ENCODE measurements around the gene MICU2.

The MICU2 gene

DNA sequence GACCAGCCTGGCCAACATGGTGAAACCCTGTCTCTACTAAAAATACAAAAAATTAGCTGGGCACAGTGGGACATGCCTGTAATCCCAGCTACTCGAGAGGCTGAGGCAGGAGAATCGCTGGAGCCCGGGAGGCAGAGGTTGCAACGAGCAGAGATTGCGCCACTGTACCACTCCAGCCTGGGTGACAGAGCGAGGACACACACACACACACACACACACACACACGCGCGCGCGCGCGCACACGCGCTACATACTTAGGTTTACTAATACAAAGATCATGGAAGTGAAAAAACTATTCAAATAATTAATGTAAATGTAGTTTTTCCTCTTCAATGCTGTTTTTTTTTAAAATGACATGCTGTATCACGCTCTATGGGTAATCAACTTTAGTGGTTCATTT is 86.4 kb downstream of the MICU2 start:
- Histone ChIP-seq H2AFZ (ENCODE audit: low read length) (no peak overlapping the region), H3K27ac (ENCODE audit: low read depth, low read length, poor library complexity, severe bottlenecking) (no peak overlapping the region), H4K20me1 (ENCODE audit: insufficient read depth, low read length) (no peaks in the 10 kb centered on the region), H3K4me1 (ENCODE audit: insufficient read depth, low read length, severe bottlenecking) (no peaks in the 10 kb centered on the region), H3K79me2 (ENCODE audit: insufficient read depth, low read length) (no peaks in the 10 kb centered on the region), H3F3A (ENCODE audit: insufficient read depth, low read length) (no peaks in the 10 kb centered on the region), H3K4me2 (ENCODE audit: low read length) (no peak overlapping the region), H3K9me2 (ENCODE audit: low read depth, low read length) (no peaks in the 10 kb centered on the region), H3K4me3 (ENCODE audit: low read depth, low read length, poor library complexity, severe bottlenecking) (no peak overlapping the region), H3K9me3 (ENCODE audit: low read length) (no peaks in the 10 kb centered on the region), H3K27me3 (ENCODE audit: insufficient read depth, low read length) (no peaks in the 10 kb centered on the region), H3K9ac (ENCODE audit: low read length) (no peak overlapping the region), H3K36me3 (ENCODE audit: insufficient read depth, low read length) (peaks cover 28% of the 10 kb centered on the region)
- TF ChIP-seq, protein P1, sequence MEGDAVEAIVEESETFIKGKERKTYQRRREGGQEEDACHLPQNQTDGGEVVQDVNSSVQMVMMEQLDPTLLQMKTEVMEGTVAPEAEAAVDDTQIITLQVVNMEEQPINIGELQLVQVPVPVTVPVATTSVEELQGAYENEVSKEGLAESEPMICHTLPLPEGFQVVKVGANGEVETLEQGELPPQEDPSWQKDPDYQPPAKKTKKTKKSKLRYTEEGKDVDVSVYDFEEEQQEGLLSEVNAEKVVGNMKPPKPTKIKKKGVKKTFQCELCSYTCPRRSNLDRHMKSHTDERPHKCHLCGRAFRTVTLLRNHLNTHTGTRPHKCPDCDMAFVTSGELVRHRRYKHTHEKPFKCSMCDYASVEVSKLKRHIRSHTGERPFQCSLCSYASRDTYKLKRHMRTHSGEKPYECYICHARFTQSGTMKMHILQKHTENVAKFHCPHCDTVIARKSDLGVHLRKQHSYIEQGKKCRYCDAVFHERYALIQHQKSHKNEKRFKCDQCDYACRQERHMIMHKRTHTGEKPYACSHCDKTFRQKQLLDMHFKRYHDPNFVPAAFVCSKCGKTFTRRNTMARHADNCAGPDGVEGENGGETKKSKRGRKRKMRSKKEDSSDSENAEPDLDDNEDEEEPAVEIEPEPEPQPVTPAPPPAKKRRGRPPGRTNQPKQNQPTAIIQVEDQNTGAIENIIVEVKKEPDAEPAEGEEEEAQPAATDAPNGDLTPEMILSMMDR (IDR thresholded peaks at IDR 0.05; ENCODE audit: low read length): no peak
- no peak for TF ChIP-seq EZH2 (IDR thresholded peaks at IDR 0.05; ENCODE audit: borderline replicate concordance, low read length)

DNA sequence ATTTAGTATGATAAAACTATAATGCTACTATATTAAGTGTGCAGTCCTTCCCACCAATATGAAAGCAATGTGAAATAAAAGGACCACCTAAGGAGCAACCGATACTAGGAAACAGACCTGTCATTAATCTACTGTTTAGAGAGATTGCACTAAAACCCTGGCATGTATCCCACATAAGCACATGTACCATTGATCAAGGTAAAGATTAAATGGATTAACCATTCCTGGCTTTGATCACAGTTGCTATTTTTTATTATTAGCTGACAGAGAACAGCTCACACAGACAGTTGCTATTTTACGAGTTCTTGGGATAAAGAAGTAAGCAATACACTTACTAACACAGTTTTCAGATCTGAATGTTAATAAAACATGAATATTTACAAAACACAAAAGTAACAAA is 87.2 kb downstream of the MICU2 start:
- H3K9ac ChIP-seq (ENCODE audit: low read length): no peak overlapping the region
- H3K79me2 ChIP-seq (ENCODE audit: insufficient read depth, low read length): no peaks in the 10 kb centered on the region
- H3K4me2 ChIP-seq (ENCODE audit: low read length): no peak overlapping the region
- no peaks in the 10 kb centered on the region for H4K20me1 ChIP-seq (ENCODE audit: insufficient read depth, low read length)
- no peaks in the 10 kb centered on the region for H3K9me3 ChIP-seq (ENCODE audit: low read length)
- no peak overlapping the region for H2AFZ ChIP-seq (ENCODE audit: low read length)
- peaks cover 28% of the 10 kb centered on the region for H3K36me3 ChIP-seq (ENCODE audit: insufficient read depth, low read length)
- TF ChIP-seq, protein P1 (IDR thresholded peaks at IDR 0.05; ENCODE audit: low read length): no peak
- no peak for TF ChIP-seq EZH2 (IDR thresholded peaks at IDR 0.05; ENCODE audit: borderline replicate concordance, low read length)
- H3F3A ChIP-seq (ENCODE audit: insufficient read depth, low read length): no peaks in the 10 kb centered on the region
- H3K4me3 ChIP-seq (ENCODE audit: low read depth, low read length, poor library complexity, severe bottlenecking): no peak overlapping the region
- H3K9me2 ChIP-seq (ENCODE audit: low read depth, low read length): no peaks in the 10 kb centered on the region
- H3K4me1 ChIP-seq (ENCODE audit: insufficient read depth, low read length, severe bottlenecking): no peaks in the 10 kb centered on the region
- no peak overlapping the region for H3K27ac ChIP-seq (ENCODE audit: low read depth, low read length, poor library complexity, severe bottlenecking)
- H3K27me3 ChIP-seq (ENCODE audit: insufficient read depth, low read length): no peaks in the 10 kb centered on the region

- Histone ChIP-seq H3K4me2 (ENCODE audit: low read length) (no peak overlapping the region), H2AFZ (ENCODE audit: low read length) (no peak overlapping the region), H3K9me3 (ENCODE audit: low read length) (no peaks in the 10 kb centered on the region), H3K27ac (ENCODE audit: low read depth, low read length, poor library complexity, severe bottlenecking) (no peak overlapping the region), H3F3A (ENCODE audit: insufficient read depth, low read length) (no peaks in the 10 kb centered on the region), H3K4me3 (ENCODE audit: low read depth, low read length, poor library complexity, severe bottlenecking) (no peak overlapping the region), H3K36me3 (ENCODE audit: insufficient read depth, low read length) (peaks cover 23% of the 10 kb centered on the region), H3K79me2 (ENCODE audit: insufficient read depth, low read length) (no peaks in the 10 kb centered on the region), H3K9ac (ENCODE audit: low read length) (no peak overlapping the region), H3K9me2 (ENCODE audit: low read depth, low read length) (no peaks in the 10 kb centered on the region), H3K4me1 (ENCODE audit: insufficient read depth, low read length, severe bottlenecking) (no peaks in the 10 kb centered on the region), H4K20me1 (ENCODE audit: insufficient read depth, low read length) (no peaks in the 10 kb centered on the region), H3K27me3 (ENCODE audit: insufficient read depth, low read length) (no peaks in the 10 kb centered on the region)
- TF ChIP-seq, protein P1 (IDR thresholded peaks at IDR 0.05; ENCODE audit: low read length): no peak
- no peak for TF ChIP-seq EZH2 (IDR thresholded peaks at IDR 0.05; ENCODE audit: borderline replicate concordance, low read length)
Measured at GRCh38 chr13:21511849-21512248, 92.1 kb downstream of the MICU2 start.
